NOMO-1 treated with dmso at 0.1 percent for 144 hours (cell line): Measurements from ENCODE around the gene MSX1.

Experiments used
- DNase-seq: peaks from one replicate; lab custom pipeline; 2025; ENCODE audit not compliant: unreplicated experiment; lab: John Stamatoyannopoulos, UW

MSX1 gene

DNA sequence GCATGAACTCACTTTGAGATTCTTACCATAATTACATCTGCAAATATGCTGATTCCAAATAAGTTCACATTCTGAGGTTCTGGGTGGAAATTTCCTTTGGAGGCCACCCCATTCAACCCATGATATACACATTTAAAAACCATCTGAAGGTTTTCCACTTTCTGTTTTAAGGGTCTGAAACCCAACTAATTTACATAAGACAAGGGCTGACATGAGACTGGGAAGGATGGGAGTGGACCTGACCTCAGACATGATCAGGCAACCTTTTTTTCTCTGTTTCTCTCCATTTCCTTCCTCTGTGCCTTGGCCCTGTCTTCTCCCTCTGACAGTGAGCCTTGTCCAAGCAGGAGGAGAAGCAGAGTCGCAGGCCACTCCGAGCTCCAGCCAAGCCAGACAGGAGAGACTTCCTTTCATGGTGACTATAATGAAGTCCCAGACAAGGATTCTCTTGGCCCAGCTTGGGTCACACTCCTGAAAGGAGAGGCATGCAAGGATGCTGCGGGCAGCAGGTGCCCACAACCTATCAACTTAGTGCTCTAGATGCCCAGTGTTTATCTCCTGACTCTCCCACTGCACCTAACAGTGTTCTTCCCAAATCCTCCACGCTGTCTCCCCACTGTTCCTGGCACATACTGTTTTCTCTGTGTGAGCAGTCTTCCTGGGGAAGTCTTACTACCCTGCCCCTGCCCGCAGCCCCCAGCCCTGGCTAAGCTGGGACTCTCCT lies 39.9 kb downstream of the MSX1 start:
- no peak for DNase-seq

DNA sequence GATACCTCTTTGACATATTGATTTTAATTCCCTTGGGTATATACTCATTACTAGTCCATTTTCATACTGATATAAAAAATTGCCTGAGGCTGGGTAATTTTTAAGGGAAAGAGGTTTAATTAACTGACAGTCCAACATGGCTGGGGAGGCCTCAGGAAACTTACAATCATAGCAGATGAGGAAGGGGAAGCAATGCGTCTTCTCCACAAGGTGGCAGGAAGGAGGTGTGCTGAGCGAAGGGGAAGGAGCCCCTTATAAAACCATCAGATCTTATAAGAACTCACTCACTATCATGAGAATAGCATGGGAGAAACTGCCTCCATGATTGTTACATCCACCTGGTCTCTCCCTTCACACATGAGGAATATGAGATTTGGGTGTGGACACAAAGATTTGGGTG lies 42.4 kb downstream of the MSX1 start:
- DNase-seq: no peak

DNA sequence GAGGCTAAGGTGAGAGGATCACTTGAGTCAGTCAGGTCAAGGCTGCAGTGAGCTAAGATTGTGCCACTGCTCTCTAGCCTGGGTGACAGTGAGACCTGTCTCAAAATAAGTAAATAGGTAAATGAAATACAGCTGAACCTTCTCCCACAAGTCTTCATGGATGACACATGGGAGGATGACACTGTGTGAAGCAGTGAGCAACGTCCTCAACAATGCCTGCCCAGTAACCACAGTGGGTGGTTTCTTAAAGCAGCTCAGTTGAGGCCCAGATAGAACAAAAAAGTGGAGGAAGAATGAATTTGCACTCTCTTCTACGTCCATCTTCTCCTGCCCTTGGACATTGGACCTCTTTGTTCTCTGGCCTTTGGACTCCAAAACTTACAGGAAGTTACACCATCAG lies 52.7 kb downstream of the MSX1 start:
- no peak for DNase-seq

DNA sequence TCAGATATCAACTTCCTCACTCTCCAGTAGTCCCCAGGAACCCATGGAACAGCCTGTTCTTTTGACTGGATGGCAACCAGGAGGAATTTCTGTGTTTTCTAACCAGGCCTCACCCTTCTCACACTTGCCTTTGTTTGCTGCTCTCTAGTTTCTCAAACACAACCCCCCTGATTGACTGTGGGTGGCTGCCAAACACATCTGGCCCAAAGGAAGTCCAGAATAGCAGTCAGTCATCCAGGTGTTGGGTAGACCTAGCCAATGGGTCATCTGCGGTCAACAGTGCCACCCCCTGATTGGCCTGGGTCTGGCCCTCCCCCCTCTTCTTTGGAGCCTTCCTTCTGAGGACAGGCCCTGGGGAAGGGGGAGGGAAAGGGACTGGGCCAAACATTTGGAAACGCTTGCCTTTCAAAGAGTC lies 53.7 kb downstream of the MSX1 start:
- DNase-seq: no peak
